ENCODE data around the gene KIF11.
"Not testable (repeated sequence)": the region's sequence is repeated elsewhere in the genome, so short reads cannot be mapped to it uniquely, and the experiment has no call there.

The KIF11 gene

DNA sequence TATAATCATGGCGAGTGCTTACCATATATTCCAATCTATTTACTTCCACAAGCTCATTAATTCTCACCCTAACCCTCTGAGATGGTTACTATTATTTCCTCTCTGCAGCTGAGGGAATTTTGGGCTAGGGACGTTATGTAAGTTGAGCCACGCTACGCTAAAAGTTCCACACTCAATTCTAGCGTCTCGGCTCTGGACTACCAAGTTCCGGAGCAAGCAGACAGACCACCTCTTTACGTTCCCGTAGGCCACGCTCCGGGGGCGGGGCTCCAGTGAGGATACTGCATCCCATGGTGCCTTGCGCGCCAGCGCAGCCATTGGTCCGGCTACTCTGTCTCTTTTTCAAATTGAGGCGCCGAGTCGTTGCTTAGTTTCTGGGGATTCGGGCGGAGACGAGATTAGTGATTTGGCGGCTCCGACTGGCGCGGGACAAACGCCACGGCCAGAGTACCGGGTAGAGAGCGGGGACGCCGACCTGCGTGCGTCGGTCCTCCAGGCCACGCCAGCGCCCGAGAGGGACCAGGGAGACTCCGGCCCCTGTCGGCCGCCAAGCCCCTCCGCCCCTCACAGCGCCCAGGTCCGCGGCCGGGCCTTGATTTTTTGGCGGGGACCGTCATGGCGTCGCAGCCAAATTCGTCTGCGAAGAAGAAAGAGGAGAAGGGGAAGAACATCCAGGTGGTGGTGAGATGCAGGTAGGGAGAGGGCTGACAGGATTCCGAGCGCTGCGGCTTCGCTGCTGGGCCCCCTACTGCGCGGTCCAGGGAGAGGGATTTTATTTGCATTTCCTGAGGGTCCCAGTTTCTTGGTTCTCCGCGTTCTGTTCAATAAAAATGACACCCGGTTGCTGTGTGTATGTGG is at the start of gene KIF11:
Gene KIF11, plus strand, starts transcription at position 370 of the 858 bp plus-strand sequence. Its CDS starts 246 bp downstream, at position 616.
- peak; percentile 88 for DNase-seq

DNA sequence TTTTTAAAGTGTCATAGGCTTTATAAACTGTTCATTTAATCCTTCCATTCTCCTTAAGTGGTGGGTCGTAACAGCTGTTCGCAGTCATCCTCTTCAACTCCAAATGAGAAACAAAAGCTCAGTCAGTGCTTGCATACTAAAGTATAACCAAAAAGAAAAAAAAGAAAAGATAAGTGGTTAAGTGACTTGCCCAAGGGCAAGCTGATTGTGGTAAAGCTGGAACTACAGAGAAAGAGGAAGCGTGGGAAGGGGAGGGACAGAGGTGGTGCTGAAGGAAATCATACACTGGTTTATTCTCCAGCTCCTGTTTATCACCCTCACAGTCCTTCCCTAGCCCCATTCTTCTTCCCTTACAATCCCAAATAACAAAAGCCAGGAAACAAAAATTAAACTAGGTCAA is 48.6 kb upstream of the KIF11 start:
- peak; percentile 84 for DNase-seq

GRCh38 chr10:92545556-92545955 is 47.4 kb upstream of the KIF11 start:
- no peak for DNase-seq

GRCh38 chr10:92547676-92548075 is 45.3 kb upstream of the KIF11 start:
- no peak for DNase-seq

DNA sequence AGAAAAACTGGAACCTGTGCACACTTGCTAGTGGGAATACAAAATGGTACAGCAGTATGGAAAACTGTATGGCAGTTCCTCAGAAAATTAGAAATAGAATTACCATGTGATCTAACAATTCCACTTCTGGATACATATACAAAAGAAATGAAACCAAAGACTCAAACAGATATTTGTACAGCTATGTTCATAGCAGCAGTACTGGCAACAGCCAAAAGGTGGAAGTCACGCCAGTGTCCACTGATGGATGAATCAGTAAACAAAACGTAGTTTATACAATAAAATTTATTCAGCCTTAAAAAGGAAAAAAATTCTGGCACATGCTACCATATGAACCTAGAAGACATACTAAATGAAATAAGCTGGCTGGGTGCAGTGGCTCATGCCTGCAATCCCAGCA is 42.0 kb upstream of the KIF11 start:
- no peak for DNase-seq

DNA sequence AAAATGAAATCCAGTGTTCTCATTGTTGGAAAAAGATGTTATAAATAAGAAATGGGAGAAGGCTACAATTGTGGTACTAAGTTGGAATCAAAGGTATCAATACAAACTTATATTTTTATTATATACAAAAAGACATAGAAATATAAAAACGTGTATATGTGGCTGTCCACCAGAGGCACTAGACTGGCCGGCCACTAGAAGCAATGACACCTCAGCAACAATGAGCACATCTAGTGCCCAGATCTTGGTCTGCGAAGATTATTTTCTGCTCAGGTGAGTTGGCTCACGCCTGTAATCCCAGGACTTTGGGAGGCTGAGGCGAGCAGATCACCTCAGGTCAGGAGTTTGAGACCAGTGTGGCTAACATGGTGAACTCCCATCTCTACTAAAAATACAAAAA is 40.6 kb upstream of the KIF11 start:
- DNase-seq, result no peak

DNA sequence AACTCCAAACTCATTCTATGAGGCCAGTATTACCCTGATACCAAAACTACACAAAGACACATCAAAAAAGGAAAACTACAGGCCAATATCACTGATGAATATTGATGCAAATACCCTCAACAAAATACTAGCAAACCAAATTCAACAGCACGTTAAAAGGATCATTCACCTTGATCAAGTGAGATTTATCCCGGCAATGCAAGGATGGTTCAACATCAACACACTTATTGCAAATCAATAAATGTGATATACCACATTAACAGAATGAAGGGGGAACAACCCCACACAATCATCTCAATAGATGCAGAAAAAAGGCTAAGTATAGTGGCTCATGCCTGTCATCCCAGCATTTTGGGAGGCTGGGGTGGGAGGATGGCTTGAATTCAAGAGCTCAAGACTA is 39.0 kb upstream of the KIF11 start:
- DNase-seq, result no peak

DNA sequence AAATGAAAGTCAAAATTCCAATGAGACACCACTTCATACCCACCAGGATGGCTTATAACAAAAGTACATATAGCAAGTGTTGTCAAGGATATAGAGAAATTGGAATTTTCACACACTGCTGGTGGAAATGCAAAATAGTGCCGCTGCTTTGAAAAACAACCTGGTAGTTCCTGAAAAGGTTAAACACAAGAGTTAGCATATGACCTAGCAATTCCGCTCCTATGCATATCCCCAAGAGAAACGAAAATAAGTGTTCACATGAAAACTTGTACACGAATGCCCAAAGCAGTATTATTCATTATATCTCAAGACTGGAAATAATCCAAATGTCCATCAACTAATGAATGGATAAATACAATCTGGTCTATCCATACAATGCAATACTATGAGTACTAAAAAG is 33.9 kb upstream of the KIF11 start:
- DNase-seq, result no peak

DNA sequence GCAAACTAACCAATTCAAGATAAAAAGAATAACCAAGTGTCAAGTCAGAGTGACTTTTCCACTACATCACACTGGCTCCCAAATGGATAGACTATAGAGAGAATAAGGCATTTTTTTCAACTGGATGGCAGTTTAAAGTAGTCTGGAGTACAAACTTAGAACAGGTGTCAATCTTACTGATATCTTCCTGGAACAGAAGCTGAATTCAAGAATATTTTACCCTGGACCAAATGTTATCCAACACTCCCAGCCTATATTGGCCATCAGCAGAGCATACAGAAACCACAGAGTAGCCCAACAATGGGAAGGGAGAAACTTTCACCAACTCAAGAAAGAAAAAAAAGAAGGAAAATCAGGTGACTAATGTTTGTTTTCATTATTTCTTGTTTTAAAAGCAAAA is 30.5 kb upstream of the KIF11 start:
- no peak for DNase-seq

GRCh38 chr10:92567952-92568600 is 24.9 kb upstream of the KIF11 start:
- no peak for DNase-seq

GRCh38 chr10:92569071-92569470 is 23.9 kb upstream of the KIF11 start:
- no peak for DNase-seq

DNA sequence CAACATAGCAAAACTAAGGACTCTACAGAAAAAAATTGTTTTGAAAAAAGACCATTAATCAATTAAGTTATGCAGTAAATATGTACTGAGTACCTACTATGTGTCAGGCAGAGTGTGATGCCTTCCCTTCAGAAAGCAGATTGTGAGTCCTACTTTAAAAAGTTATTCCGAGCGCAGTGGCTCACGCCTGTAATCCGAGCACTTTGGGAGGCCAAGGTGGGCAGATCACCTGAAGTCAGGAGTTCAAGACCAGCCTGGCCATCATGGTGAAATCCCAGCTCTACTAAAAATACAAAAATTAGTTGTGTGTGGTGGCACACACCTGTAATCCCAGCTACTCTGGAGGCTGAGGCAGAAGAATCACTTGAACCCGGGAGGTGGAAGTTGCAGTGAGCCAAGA is 23.3 kb upstream of the KIF11 start:
- not testable (repeated sequence) for DNase-seq

DNA sequence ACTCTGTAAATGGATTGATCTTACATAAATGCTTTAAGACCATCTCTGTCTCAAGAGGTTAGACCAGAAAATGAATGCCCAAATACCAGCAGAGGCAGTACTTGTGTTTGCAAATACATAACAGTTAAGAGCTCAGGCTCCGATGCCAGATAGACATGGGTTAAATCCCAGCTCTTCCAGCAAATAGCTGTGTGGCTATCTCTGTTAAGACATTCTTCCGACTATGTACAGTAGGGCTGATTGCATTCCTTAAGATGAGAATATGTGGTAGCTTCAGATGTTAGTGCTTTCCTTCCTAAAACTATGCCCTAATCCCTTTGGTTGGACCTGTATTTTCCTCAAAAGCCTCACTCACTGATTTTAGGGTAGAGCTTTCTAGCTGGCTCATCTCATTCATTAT is 21.3 kb upstream of the KIF11 start:
- DNase-seq, result no peak

- DNase-seq, result no peak
Measured at GRCh38 chr10:92572362-92573090, 20.4 kb upstream of the KIF11 start.

- DNase-seq, result no peak
Measured at GRCh38 chr10:92573091-92573797, 19.7 kb upstream of the KIF11 start.

DNA sequence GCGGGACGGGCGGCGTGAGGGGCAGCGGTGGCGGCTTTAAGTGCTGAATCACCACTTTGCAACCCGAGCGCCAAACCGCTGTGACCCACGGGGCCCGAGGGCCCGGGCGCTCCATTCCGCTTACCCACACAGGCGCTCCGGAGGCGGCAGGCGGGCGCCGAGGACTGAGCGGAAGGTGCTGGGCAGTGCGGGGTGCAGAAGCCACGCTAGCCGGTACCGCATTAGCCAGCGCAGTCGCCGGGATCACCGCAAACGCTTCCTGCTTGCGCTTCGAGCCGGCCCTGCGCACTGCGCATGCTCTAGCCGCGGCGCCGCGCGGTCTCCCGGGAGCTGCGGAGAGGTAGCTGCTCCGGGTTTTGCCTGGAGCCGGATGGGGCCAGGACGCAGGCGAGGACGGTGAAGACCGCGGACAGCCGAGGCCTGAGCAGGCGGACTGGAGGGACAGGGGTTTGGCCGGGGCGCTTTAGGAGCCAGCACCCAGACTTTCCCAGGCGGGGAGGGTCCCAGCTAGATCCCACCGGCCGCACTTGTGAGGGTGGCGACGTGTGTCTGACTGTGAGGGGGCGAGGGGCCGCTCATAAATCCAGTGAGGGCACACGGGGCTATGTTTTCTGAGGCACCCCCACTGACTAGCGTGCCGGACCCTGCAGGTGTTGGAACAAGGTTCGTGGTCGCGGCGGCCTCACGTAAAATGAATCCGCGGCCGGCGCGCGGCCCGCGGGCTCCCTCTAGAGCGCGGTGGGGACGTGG is 19.0 kb upstream of the KIF11 start, which contains the start of gene IDE:
Gene IDE, minus strand, starts transcription at position 296 of the 750 bp plus-strand sequence. Its CDS starts 74 bp downstream, at position 222.
- peak; percentile 63 for DNase-seq

DNA sequence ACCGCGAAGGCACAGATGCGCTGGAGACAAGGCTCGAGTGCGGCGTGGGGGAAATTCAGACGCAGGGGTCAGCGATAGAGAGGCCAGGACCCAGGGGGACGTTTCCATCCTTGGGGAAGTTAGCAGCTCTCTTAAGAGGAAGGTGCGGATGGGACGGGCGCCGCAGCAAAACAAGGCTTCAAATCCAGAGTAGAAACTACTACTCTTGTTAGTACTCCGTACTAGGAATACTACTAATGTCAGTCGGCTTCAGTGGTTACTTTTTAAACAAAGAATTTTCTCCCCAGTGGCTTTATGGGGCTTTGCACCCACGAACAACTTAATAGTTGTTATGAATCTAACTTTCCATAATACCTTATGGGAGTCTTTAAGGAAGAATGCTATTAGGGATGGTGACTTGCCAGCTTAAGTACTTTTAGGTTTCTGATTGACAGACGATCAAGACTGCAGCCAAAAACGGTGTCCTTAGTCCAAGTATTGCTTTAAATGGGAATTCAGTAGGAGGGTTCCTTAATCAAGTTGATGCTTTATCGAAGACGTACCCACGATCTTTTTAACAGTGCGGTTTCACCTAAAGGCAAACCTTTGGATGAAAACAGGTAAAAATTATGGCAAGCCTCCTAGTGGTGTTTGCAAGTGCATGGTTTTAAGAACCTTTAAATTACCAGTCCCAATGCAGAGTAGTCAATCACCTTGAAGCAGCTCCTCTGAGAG is 18.2 kb upstream of the KIF11 start:
- DNase-seq, result peak; percentile 29

GRCh38 chr10:92575961-92576360 is 17.0 kb upstream of the KIF11 start:
- DNase-seq, result peak; percentile 68

GRCh38 chr10:92582347-92582746 is 10.6 kb upstream of the KIF11 start:
- DNase-seq, result not testable (repeated sequence)

DNA sequence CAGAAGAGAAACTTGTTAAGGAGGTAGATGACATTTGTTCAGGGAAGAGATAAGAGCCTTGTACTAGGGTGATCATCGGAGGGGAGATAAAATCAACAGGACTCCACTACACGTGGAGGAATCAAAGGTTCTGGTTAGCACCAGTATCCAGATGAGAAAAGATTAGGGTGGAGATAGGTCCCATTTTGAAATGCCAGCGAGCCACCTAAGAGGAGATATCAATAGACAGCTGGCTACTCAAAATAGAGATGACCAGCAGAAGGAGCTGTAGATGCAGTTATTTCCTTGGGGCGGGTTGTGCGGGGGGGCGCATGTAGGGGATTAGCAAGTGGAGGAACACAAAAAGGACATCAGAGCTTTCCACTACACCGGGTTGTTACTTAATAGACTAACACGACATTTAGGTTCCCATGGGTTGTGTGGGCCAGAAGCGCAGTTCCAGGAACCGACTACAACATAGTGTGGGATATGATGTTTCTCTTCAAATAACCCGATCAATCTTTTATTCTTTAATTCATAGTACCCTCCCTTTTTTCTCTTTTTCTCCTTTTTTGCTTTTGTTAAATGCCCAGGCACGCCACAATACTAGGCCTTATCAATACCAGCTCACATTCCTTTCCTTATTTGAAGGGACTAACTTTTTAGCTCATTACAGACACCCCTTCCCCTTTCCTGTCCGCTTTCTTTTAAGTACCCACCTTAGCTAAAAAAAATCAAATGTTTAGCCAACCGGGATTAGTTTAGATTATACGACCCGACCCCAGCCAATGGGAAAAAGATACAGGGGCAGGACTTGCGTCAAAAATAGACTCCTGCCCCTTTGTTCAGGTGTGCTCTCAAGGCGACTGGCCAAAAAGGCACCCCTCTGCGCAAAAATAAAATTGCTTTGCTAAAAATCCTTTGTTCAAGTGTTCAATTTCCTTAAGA is 2.0 kb upstream of the KIF11 start:
- peak; percentile 75 for DNase-seq
